Measurements from ENCODE around the gene SURF2. TPM values are rescaled to one million over a fixed set of nuclear protein-coding genes. Genes with fewer than 3 reads are reported as not detected.

Gene SURF2
- total RNA-seq, 1 experiment from 2014 or later = 27.8 TPM

DNA sequence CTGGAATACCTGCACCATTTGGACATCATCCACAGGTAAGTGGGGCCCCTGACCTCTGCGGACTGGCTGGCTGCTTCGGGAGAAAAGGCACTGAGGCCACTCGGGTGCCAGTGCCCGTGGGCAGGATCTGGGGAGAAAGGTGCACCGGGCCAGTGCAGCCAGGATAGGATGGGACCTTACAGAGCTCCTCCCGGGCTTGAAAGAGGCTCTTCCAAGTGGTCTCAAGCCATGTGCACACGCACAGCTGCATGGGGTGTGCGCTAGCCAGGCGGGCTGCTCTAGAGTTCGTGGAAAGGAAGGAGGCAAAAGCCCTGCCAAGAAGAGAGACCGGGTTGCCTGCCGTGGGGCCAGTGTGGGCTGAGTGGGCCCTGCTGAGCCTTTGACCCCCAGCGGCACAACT lies 33.2 kb downstream of the SURF2 start (continued):
- TF ChIP-seq, protein P1, sequence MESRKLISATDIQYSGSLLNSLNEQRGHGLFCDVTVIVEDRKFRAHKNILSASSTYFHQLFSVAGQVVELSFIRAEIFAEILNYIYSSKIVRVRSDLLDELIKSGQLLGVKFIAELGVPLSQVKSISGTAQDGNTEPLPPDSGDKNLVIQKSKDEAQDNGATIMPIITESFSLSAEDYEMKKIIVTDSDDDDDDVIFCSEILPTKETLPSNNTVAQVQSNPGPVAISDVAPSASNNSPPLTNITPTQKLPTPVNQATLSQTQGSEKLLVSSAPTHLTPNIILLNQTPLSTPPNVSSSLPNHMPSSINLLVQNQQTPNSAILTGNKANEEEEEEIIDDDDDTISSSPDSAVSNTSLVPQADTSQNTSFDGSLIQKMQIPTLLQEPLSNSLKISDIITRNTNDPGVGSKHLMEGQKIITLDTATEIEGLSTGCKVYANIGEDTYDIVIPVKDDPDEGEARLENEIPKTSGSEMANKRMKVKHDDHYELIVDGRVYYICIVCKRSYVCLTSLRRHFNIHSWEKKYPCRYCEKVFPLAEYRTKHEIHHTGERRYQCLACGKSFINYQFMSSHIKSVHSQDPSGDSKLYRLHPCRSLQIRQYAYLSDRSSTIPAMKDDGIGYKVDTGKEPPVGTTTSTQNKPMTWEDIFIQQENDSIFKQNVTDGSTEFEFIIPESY (IDR thresholded peaks at IDR 0.05; ENCODE audit: extremely low read depth, insufficient replicate concordance, low read length) = no peak
- no peak for TF ChIP-seq SIN3A (IDR thresholded peaks at IDR 0.05; ENCODE audit: low read depth)

DNA sequence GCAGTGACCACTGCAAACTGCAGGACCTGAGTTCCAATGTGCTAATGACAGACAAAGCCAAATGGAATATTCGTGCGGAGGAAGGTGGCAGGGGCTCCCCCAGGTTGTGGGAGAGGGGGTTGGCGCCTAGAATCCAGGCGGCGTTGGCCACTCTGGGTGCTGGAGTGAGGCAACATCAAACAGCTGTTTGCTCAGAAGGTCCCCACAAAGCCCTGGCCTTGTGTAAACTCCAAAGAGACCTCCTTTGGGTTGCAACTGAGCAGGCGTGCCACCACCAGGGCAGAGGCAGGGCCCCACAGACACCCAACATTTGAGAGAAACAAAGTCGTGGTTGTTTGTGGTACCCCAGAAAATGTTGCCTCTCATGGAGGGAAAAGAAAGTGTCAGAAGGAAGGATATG lies 34.4 kb downstream of the SURF2 start:
- no peaks in the 10 kb centered on the region for H4K20me1 ChIP-seq (ENCODE audit: insufficient read depth)
- no peaks in the 10 kb centered on the region for H3K4me1 ChIP-seq (ENCODE audit: control insufficient read depth in 1 of 2, insufficient read depth in 2 of 2, low read length in 2 of 2)
- DNase-seq (ENCODE audit: low read depth, low spot score) (no peak), ATAC-seq (no peak)
- intact Hi-C loops (cut with micrococcal nuclease) = no loop called here
- no peak overlapping the region for H3K27ac ChIP-seq (ENCODE audit: low read depth, low read length)
- H2AFZ ChIP-seq (ENCODE audit: low read depth, low read length, poor library complexity, severe bottlenecking) = no peak overlapping the region
- 0 out of 2 replicates have a peak, but pooled peaks cover 2% of the 10 kb centered on the region for H3K27me3 ChIP-seq (ENCODE audit: insufficient read depth, low read length)
- CTCF ChIA-PET = no interaction called here
- no peak overlapping the region for H3K9ac ChIP-seq (ENCODE audit: low read length)
- RAD21 ChIA-PET (ENCODE audit: low non-redundant PET in 1 of 2, low total read pairs in 2 of 2, uncharacterized antibody in 2 of 2, unreplicated experiment in 2 of 2) = no interaction called here
- H3K9me3 ChIP-seq (ENCODE audit: control insufficient read depth in 1 of 2, insufficient read depth in 1 of 2, low read depth in 1 of 2, low read length in 2 of 2) = no peaks in the 10 kb centered on the region
- POLR2A ChIA-PET = no interaction called here
- TF ChIP-seq POLR2AphosphoS5 (IDR thresholded peaks at IDR 0.05; ENCODE audit: low read depth, low read length) (no peak), SRF (IDR thresholded peaks at IDR 0.05; ENCODE audit: low read depth) (no peak), EZH2phosphoT487 (IDR thresholded peaks at IDR 0.05; ENCODE audit: borderline replicate concordance) (no peak), TCF7L2 (IDR thresholded peaks at IDR 0.05; ENCODE audit: borderline replicate concordance, extremely low read depth, insufficient read depth, insufficient read length) (no peak), YY1 (IDR thresholded peaks at IDR 0.05; ENCODE audit: extremely low read depth, insufficient replicate concordance, low read depth, low read length) (no peak), ZFX (IDR thresholded peaks at IDR 0.05) (no peak), SIN3A (IDR thresholded peaks at IDR 0.05; ENCODE audit: low read depth) (no peak), EZH2 (IDR thresholded peaks at IDR 0.05) (no peak), SP1 (IDR thresholded peaks at IDR 0.05; ENCODE audit: low read depth) (no peak), POLR2A (IDR thresholded peaks at IDR 0.05; ENCODE audit: borderline replicate concordance, extremely low read depth, insufficient read depth, insufficient read length) (no peak), JUND (IDR thresholded peaks at IDR 0.05) (no peak), FOSL1 (IDR thresholded peaks at IDR 0.05; ENCODE audit: low read depth) (no peak), EGR1 (IDR thresholded peaks at IDR 0.05; ENCODE audit: low read depth) (no peak)
- TF ChIP-seq, protein P2, sequence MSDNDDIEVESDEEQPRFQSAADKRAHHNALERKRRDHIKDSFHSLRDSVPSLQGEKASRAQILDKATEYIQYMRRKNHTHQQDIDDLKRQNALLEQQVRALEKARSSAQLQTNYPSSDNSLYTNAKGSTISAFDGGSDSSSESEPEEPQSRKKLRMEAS (IDR thresholded peaks at IDR 0.05) = no peak
- TF ChIP-seq, protein P3, sequence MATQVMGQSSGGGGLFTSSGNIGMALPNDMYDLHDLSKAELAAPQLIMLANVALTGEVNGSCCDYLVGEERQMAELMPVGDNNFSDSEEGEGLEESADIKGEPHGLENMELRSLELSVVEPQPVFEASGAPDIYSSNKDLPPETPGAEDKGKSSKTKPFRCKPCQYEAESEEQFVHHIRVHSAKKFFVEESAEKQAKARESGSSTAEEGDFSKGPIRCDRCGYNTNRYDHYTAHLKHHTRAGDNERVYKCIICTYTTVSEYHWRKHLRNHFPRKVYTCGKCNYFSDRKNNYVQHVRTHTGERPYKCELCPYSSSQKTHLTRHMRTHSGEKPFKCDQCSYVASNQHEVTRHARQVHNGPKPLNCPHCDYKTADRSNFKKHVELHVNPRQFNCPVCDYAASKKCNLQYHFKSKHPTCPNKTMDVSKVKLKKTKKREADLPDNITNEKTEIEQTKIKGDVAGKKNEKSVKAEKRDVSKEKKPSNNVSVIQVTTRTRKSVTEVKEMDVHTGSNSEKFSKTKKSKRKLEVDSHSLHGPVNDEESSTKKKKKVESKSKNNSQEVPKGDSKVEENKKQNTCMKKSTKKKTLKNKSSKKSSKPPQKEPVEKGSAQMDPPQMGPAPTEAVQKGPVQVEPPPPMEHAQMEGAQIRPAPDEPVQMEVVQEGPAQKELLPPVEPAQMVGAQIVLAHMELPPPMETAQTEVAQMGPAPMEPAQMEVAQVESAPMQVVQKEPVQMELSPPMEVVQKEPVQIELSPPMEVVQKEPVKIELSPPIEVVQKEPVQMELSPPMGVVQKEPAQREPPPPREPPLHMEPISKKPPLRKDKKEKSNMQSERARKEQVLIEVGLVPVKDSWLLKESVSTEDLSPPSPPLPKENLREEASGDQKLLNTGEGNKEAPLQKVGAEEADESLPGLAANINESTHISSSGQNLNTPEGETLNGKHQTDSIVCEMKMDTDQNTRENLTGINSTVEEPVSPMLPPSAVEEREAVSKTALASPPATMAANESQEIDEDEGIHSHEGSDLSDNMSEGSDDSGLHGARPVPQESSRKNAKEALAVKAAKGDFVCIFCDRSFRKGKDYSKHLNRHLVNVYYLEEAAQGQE (IDR thresholded peaks at IDR 0.05; ENCODE audit: low read depth) = no peak
- TF ChIP-seq, protein P4, sequence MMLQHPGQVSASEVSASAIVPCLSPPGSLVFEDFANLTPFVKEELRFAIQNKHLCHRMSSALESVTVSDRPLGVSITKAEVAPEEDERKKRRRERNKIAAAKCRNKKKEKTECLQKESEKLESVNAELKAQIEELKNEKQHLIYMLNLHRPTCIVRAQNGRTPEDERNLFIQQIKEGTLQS (IDR thresholded peaks at IDR 0.05) = no peak
- BruUV-seq (replicated peaks) = no TSS peak
- H3K9me2 ChIP-seq (ENCODE audit: insufficient read depth) = no peaks in the 10 kb centered on the region
- H3K79me2 ChIP-seq (ENCODE audit: insufficient read depth, low read length) = no peaks in the 10 kb centered on the region
- no peaks in the 10 kb centered on the region for H3K36me3 ChIP-seq (ENCODE audit: control insufficient read depth in 1 of 2, insufficient read depth in 2 of 2, low read length in 2 of 2)
- H3K4me3 ChIP-seq (replicated peaks in 1 of 2; ENCODE audit: low read depth in 1 of 2, low read length in 2 of 2) = no peak overlapping the region
- no peak overlapping the region for H3K4me2 ChIP-seq (ENCODE audit: low read length)
